GM21576 (cell line): Measurements from ENCODE around the gene ADORA2A.

Experiments
- ATAC-seq: cut with Tn5 transposase; IDR thresholded peaks from one replicate; pipeline ENCODE4 v1.9.1; 2021; ENCODE audit warnings: mild to moderate bottlenecking, moderate library complexity; ENCODE audit not compliant: unreplicated experiment

ADORA2A gene

GRCh38 chr22:24431309-24432034 is 4.1 kb downstream of the ADORA2A start:
- no peak for ATAC-seq

GRCh38 chr22:24432059-24432853 is 4.9 kb downstream of the ADORA2A start:
- no peak for ATAC-seq

GRCh38 chr22:24433001-24433827 is 5.8 kb downstream of the ADORA2A start:
- ATAC-seq, result no peak

- peak; percentile 59 for ATAC-seq
These were observed 6.5 kb downstream of the ADORA2A start for GRCh38 chr22:24433828-24434470.

GRCh38 chr22:24434471-24435322 is 7.3 kb downstream of the ADORA2A start:
- peak; percentile 48 for ATAC-seq

GRCh38 chr22:24435323-24435645 is 7.9 kb downstream of the ADORA2A start:
- no peak for ATAC-seq

- ATAC-seq, result no peak
These were observed 8.5 kb downstream of the ADORA2A start for GRCh38 chr22:24435861-24436371.

- ATAC-seq, result no peak
These were observed 9.2 kb downstream of the ADORA2A start for GRCh38 chr22:24436553-24436952.

GRCh38 chr22:24437091-24437490 is 9.7 kb downstream of the ADORA2A start:
- ATAC-seq, result no peak

- no peak for ATAC-seq
These were observed 10.4 kb downstream of the ADORA2A start for GRCh38 chr22:24437741-24438328.

- ATAC-seq, result no peak
These were observed 12.9 kb downstream of the ADORA2A start for GRCh38 chr22:24440270-24440717.

GRCh38 chr22:24440718-24441405 is 13.5 kb downstream of the ADORA2A start:
- no peak for ATAC-seq

- ATAC-seq, result no peak
These were observed 14.3 kb downstream of the ADORA2A start for GRCh38 chr22:24441406-24442351.

- no peak for ATAC-seq
These were observed 14.9 kb downstream of the ADORA2A start for GRCh38 chr22:24442352-24442744.

GRCh38 chr22:24443668-24444067 is 16.3 kb downstream of the ADORA2A start:
- ATAC-seq, result no peak

- no peak for ATAC-seq
These were observed 16.9 kb downstream of the ADORA2A start for GRCh38 chr22:24444251-24444650.

GRCh38 chr22:24444729-24445466 is 17.5 kb downstream of the ADORA2A start:
- no peak for ATAC-seq
